NK-92 treated with Interleukin-12 subunit alpha and Interleukin-12 subunit beta, amount 100 ng/mL, for 24 hours (cell line): ENCODE measurements around the gene VSIG10L2.
"Not testable (repeated sequence)": the region's sequence is repeated elsewhere in the genome, so short reads cannot be mapped to it uniquely, and the experiment has no call there.

Experiments used
- DNase-seq: peaks from one replicate; lab custom pipeline; 2025; lab: John Stamatoyannopoulos, UW

VSIG10L2 gene

GRCh38 chr11:125967515-125967914, 21.7 kb downstream of the VSIG10L2 start:
- DNase-seq = no peak

GRCh38 chr11:125968354-125968753, 22.5 kb downstream of the VSIG10L2 start:
- no peak for DNase-seq

GRCh38 chr11:125971618-125972017, 25.8 kb downstream of the VSIG10L2 start:
- no peak for DNase-seq

DNA sequence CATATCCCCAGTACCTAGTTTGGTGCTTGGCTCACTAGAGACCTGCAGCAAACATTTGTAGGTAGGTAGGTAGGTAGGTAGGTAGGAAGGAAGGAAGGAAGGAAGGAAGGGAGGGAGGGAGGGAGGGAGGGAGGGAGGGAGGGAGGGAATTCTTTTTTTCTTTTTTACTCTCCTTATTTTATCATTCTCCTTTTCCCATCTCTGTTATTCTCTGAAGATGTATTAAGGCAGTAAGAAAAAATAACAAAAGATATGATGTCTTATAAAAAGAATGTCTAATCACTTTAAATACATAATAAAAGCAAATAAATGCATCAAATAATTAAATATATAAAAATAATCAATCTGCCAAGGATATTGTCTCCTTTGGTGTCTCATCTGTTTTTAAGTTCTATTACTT, 28.4 kb downstream of the VSIG10L2 start:
- no peak for DNase-seq

DNA sequence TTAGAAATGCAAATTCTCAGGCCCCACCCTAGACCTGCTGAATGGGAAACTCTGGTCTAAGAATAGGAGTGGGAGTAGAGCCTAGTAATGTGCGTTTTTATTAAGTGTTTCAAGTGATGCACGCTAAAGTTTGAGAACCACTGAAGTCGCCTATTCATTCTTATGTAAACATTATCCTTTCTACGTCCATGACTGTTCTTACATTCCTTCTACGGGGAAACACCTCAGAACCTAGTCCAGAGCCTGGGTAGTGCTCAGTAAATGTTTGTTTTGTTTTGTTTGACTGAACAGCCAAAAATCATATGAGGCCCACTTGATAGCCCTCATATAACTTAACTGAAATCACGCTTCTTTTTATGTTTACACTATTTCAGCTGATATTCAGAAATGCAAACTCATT, 29.8 kb downstream of the VSIG10L2 start:
- no peak for DNase-seq

DNA sequence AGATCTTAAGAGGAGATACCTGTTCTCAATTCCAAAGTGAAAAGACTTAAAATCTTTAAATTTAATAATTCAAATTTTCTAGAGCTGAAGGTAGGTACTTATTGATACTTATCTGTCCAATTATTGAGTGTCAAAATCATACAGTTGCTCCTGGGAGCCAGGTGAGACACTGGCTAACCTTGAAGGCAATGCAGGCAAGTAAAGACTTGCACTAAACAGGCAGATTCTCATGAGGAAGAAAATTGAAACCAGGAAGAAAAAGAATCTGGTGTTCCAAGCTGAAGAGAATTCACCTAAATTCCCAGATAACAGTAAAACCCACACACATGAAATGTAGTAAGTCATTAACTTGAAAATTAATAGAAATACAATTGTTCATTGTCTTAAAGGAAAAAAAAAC, 30.3 kb downstream of the VSIG10L2 start:
- DNase-seq = no peak

DNA sequence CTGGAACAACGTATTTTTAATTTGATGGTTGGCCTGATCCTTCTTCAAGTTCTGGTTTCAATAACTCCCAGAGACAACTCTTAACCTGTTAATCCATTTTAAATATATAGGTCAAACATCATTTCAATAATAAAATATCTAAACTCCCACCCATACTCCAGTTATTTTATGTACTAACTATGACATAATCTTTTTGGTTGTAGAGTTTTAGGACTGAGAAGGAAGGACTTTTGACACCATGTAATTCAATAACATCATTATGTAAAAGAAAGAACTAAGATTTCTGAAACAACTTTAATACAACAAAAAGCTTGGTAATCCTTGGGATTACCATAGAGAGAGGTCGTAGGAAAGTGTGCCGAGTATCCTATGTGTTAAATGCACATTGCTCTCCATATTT, 31.5 kb downstream of the VSIG10L2 start:
- no peak for DNase-seq

DNA sequence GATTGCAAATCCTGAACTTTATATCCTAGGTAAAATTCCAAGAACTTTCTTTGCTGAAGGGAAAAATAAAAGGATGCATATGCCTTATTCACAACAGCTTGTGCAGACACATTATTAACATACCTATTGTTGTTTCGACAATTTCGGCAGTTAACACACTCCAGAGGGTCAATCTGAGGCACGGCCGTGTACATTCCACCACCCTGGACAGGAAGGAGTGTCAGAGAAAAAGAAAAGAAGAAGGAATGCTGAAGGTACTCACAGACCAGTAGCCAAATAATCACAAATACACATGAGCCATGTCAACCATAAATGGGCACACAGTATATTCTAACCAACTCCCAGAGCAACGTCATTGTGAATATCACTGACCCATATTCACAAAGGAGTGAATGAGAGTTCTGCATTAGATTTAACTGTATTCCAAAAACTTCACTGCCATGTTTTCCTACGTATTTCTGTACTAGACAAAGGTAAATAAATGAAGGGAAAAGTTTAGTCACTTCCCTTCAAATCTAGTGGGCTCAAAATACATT, 32.4 kb downstream of the VSIG10L2 start:
- no peak for DNase-seq

DNA sequence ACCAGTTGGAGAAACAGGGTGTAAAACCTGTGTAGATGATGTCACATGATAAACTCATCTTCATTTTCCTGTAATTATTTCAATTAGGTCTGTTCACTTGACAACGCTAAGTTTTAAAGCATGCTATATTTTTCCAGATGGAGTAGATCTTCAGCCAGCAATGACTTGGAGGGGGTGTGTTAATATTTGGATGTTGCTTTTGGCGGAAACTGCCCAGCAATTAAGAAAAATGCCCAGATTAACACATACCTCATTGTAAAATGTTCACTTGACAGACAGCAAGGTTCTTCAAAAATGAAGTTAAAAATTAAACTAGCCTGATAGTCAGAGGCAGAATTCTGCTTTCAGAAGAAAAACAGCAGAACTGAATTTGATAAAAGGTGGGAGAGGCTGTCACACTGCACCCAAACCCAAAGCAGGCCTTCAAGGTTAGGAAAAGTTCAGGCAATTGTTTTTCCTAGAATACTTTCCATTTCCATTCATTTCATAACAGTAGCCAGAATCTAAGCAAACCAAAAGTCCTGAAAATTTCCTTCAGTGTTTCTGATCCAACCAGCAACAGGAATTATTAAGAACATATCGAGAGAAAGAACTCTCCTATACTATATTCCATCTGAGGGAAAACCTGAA, 33.0 kb downstream of the VSIG10L2 start:
- DNase-seq = no peak

DNA sequence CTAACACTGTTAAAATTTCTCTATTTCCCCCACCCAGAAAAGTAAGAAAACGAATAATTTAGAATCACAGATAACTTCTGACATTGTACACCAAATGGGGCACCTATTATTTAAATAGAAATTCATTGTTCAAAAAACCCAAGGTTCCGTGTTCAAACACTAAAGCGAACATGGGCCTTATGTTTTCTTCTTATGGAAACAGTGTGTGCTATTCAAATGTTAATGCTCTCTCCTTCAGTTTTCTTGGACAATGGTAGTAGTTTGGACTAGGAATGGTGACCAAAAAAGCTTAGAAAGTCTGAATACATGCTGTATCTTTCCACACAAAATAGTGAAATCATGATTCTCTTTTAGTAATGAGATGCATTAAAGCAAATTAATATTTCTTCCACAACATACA, 33.7 kb downstream of the VSIG10L2 start:
- no peak for DNase-seq

DNA sequence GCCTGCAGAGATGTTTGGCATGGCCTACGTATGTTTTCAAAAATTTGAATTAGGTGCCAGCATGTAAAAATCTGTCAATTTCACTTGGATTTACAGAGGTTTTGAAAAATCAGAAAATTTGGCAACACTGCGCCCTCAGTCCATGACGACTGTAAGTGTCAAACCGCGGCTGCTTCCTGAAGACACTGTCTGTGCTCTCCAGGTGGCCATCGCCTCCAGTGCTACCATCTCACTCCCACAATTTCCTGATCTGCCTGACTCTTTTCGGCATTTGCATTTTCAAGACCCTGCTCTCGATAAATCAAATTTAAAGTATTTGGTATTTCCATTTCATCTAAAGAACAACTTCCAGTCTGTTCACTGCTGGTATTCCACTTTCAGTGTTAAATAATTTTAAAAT, 34.6 kb downstream of the VSIG10L2 start:
- no peak for DNase-seq

GRCh38 chr11:125982348-125982730, 36.5 kb downstream of the VSIG10L2 start:
- DNase-seq = no peak

GRCh38 chr11:125985956-125986355, 40.1 kb downstream of the VSIG10L2 start:
- DNase-seq = not testable (repeated sequence)

DNA sequence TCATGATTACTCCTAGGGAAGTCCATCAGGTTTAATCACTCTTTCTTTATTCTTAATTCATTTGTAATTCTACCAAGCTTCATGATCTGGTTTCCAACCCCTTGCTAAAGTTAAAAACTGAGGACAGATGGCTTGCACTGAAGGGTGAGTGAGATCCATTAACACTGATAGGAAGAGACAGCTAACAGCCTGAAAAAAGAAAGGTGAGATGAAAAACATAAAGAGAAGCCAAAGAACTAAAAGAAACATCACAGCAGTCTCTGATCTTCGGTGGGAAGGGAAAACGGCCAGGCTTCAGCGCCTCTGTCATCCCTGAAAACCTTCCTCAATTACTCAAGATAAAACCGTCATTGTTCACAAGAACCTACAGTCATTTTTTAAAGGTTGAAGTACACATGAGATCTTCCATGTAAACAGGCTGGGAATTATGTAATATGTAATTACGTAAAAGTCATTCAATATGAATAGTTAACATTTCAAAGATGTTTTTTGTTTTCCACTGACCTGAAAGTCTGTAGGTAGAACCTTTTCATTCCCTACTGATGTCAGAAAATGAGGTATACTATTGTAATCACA, 41.3 kb downstream of the VSIG10L2 start:
- no peak for DNase-seq

DNA sequence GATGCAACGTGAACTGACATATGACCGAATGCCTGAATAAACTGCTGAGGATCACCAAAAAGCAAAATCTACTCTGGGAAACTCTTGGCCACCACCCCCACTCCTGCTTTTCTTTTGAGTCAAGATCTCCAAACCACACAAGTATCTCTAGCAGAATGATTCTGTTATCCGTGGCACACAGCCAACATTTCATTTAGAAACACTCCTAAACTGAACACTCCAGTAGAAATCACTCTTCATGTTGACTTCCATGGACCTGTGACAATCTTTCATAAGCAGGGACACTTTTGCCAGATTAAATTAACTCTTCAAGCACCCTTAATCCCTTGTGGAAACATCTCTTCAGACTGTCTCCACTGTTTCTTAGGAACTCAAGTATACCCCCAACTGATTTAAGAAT, 44.4 kb downstream of the VSIG10L2 start:
- DNase-seq = no peak

- DNase-seq = no peak
Observed at GRCh38 chr11:125992893-125993292, 47.0 kb downstream of the VSIG10L2 start.

GRCh38 chr11:125994509-125994908, 48.7 kb downstream of the VSIG10L2 start:
- no peak for DNase-seq

- DNase-seq = no peak
Observed at GRCh38 chr11:125995313-125995712, 49.5 kb downstream of the VSIG10L2 start.

DNA sequence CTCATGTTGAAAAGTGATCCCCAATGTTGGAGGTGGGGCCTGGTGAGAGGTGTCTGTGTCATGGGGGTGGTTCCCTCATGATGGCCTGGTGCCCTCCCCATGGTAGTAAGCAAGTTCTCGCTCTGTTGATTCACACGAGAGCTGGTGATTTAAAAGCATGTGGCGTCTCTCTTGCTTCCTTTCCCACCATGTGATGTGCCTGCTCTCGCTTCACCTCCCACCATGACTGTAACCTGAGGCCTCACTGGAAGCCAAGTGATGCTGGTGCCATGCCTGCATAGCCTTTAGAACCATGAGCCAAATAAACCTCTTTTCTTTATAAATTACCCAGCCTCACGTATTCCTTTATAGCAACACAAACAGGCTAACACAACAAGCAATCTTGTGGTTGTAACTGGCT, 52.4 kb downstream of the VSIG10L2 start:
- no peak for DNase-seq

- DNase-seq = no peak
Observed at GRCh38 chr11:125999234-125999880, 53.5 kb downstream of the VSIG10L2 start.

GRCh38 chr11:126002181-126002580, 56.3 kb downstream of the VSIG10L2 start:
- no peak for DNase-seq
